ENCODE data around the gene TMEM269. TPM values are rescaled to one million over a fixed set of nuclear protein-coding genes. Genes with fewer than 3 reads are reported as not detected.

The TMEM269 gene
- total RNA-seq, 1 experiment from 2014 or later = not detected

- H3K27ac Mint-ChIP-seq (ENCODE audit: low read depth, unreplicated experiment) = peak overlapping the region; percentile 74
- no peaks in the 10 kb centered on the region for H3K27me3 Mint-ChIP-seq (ENCODE audit: insufficient read depth, unreplicated experiment)
- H3K4me1 Mint-ChIP-seq (ENCODE audit: insufficient read depth, unreplicated experiment) = peaks cover 21% of the 10 kb centered on the region
- intact Hi-C loops (cut with micrococcal nuclease) = no loop called here
- H3K36me3 Mint-ChIP-seq (ENCODE audit: insufficient read depth, unreplicated experiment) = peaks cover 10% of the 10 kb centered on the region
- TSS peak; percentile 56 for BruUV-seq (replicated peaks)
- ChIA-PET POLR2A (interaction anchor here (0.6 to 11.5 kb wide), 19 partner anchors 9 to 538 kb away, joined by 3 to 88 read pairs (median 4); partner anchors contain the start of genes C1orf50, P3H1, PPIH and ZNF691), CTCF (interaction anchor here (0.5 to 1.0 kb wide), 3 partner anchors 39 to 1299 kb away, joined by 3 to 4 read pairs (median 3); no protein-coding TSS in a partner anchor)
- peak overlapping the region; percentile 71 for H3K4me3 Mint-ChIP-seq (ENCODE audit: unreplicated experiment)
- no peaks in the 10 kb centered on the region for H3K9me3 Mint-ChIP-seq (ENCODE audit: unreplicated experiment)
- peak; percentile 3 for DNase-seq (ENCODE audit: unreplicated experiment)
- TF ChIP-seq CTCF (IDR thresholded peaks at IDR 0.05; ENCODE audit: unreplicated experiment) = no peak
Observed at GRCh38 chr1:42815941-42816584, 31.3 kb downstream of the TMEM269 start.

GRCh38 chr1:42816585-42817439 is 32.0 kb downstream of the TMEM269 start, which contains the start of the genes ERMAP and SVBP:
TSS of gene ERMAP (plus strand) at chr1:42817122. CDS start at chr1:42830449, 13,327 bp downstream.
TSS of gene SVBP (minus strand) at chr1:42817397. CDS start at chr1:42816544, 853 bp downstream.
- BruUV-seq (replicated peaks) = no TSS peak

GRCh38 chr1:42817440-42817767 is 32.6 kb downstream of the TMEM269 start:
- peaks cover 10% of the 10 kb centered on the region for H3K36me3 Mint-ChIP-seq (ENCODE audit: insufficient read depth, unreplicated experiment)
- H3K27me3 Mint-ChIP-seq (ENCODE audit: insufficient read depth, unreplicated experiment) = no peaks in the 10 kb centered on the region
- no peak overlapping the region for H3K27ac Mint-ChIP-seq (ENCODE audit: low read depth, unreplicated experiment)
- DNase-seq (ENCODE audit: unreplicated experiment) = no peak
- TF ChIP-seq CTCF (IDR thresholded peaks at IDR 0.05; ENCODE audit: unreplicated experiment) = no peak
- CTCF ChIA-PET = no interaction called here
- H3K9me3 Mint-ChIP-seq (ENCODE audit: unreplicated experiment) = no peaks in the 10 kb centered on the region
- intact Hi-C loops (cut with micrococcal nuclease) = no loop called here
- peaks cover 21% of the 10 kb centered on the region for H3K4me1 Mint-ChIP-seq (ENCODE audit: insufficient read depth, unreplicated experiment)
- peak overlapping the region; percentile 71 for H3K4me3 Mint-ChIP-seq (ENCODE audit: unreplicated experiment)
- POLR2A ChIA-PET = interaction anchor here (0.7 to 11.5 kb wide), 10 partner anchors 9 to 159 kb away, joined by 3 to 88 read pairs (median 4); partner anchors contain the start of genes C1orf50, P3H1, PPIH and YBX1
- no TSS peak for BruUV-seq (replicated peaks)

More at GRCh38 chr1:42816585-42817439, 32.0 kb downstream of the TMEM269 start, which contains the start of the genes ERMAP and SVBP:
- Mint-ChIP-seq H3K4me3 (ENCODE audit: unreplicated experiment) (peak within 1 kb of the TSS; percentile 71), H3K27me3 (ENCODE audit: insufficient read depth, unreplicated experiment) (no peaks in the 10 kb centered on the region), H3K4me1 (ENCODE audit: insufficient read depth, unreplicated experiment) (peaks cover 21% of the 10 kb centered on the region), H3K36me3 (ENCODE audit: insufficient read depth, unreplicated experiment) (peaks cover 10% of the 10 kb centered on the region), H3K9me3 (ENCODE audit: unreplicated experiment) (no peaks in the 10 kb centered on the region), H3K27ac (ENCODE audit: low read depth, unreplicated experiment) (peak within 1 kb of the TSS; percentile 74)
- intact Hi-C loops (cut with micrococcal nuclease) = no loop called here
- ChIA-PET CTCF (interaction anchor here (0.6 to 1.0 kb wide), 2 partner anchors 40 to 48 kb away, joined by 3 to 4 read pairs; no protein-coding TSS in a partner anchor), POLR2A (interaction anchor here (0.6 to 11.5 kb wide), 21 partner anchors 8 to 539 kb away, joined by 3 to 88 read pairs (median 4); partner anchors contain the start of genes C1orf50, P3H1, PPIH and YBX1)
- TF ChIP-seq CTCF (IDR thresholded peaks at IDR 0.05; ENCODE audit: unreplicated experiment) = no peak
- DNase-seq (ENCODE audit: unreplicated experiment) = peak; percentile 84

- CTCF ChIA-PET = no interaction called here
- Mint-ChIP-seq H3K27ac (ENCODE audit: low read depth, unreplicated experiment) (no peak overlapping the region), H3K36me3 (ENCODE audit: insufficient read depth, unreplicated experiment) (peaks cover 10% of the 10 kb centered on the region), H3K4me3 (ENCODE audit: unreplicated experiment) (peak overlapping the region; percentile 71), H3K9me3 (ENCODE audit: unreplicated experiment) (no peaks in the 10 kb centered on the region), H3K4me1 (ENCODE audit: insufficient read depth, unreplicated experiment) (peaks cover 21% of the 10 kb centered on the region), H3K27me3 (ENCODE audit: insufficient read depth, unreplicated experiment) (no peaks in the 10 kb centered on the region)
- POLR2A ChIA-PET = interaction anchor here (0.8 to 11.5 kb wide), 7 partner anchors 9 to 136 kb away, joined by 3 to 88 read pairs (median 4); partner anchors contain the start of genes C1orf50, P3H1, YBX1 and ZNF691
- intact Hi-C loops (cut with micrococcal nuclease) = no loop called here
- no peak for TF ChIP-seq CTCF (IDR thresholded peaks at IDR 0.05; ENCODE audit: unreplicated experiment)
- BruUV-seq (replicated peaks) = no TSS peak
- DNase-seq (ENCODE audit: unreplicated experiment) = no peak
Observed at GRCh38 chr1:42817976-42818375, 33.2 kb downstream of the TMEM269 start.
